ENCODE measurements around the gene SLC6A17.

SLC6A17 gene

DNA sequence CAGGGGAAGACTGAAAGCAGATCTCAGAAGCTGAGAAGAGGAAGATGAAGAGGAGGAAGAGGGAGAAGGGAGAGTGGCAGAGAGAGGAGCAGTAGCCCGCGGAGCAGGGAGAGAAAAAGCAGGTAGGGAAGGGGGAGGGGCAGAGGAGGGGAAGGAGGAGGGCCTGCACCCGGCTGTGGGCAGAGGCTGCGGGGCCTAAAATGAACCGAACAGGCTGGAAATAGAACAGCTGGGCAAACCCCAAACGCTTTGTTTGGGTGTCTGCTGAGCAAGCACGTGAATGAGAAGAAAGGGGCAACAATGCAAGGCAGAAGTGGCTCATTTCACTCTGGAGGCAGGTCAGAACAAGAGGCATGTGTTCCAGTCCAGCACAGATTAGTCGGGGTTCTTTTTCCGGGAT lies 93.3 kb downstream of the SLC6A17 start:
- no peak for DNase-seq

DNA sequence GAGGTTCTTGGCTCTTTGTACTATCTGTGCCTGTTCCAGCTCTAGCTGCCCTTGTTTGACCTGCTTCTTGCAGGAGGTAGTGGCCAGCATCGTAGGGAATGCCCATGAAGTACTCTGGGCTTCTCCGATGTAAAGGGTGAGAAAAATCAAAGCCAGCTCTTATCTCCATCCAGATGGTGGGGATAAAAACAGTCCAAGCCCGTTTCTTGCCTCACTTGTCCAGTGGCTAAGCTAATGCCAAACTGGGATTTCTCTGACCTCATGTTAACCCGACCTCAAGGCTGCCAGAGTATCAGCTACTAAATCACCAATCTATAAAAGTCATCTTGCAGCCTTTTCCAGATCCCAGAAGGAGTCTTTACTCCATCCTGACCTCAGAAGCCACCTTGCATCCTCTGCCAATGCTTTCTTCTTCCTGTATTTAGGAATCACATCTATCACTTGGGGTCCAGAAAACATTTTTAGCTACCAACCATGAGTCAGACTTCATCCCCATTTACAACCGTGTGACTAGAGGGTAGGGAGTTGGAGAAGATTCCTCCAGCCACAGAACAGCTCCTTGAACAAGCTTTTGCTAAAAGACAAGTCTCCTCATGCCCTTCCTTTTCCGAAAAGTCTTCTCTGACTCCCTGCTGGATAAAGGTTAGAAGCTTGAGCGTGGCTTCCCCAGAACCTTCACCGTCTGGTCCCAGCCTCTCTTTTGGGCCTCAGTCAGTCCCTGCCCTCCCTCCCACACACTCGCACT lies 95.8 kb downstream of the SLC6A17 start:
- no peak for DNase-seq

DNA sequence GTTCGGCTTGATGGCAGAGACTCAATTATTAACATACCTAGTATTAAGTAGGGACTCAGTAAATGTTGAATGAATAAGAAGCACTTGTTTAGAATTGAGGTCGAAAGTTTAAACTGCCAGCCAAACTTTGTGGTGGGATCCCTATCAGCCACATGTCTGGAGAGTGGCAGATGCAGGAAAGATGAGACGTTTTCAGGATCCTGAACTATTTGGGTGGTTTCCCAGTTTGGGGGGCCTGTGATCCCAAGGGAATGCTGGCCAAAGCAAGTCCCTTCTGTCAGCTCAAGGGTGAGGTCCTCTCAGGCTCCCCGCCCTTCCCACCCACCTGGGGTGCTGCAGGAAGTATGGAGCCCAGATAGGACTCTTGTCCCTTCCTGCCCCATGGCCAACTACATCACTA lies 98.5 kb downstream of the SLC6A17 start:
- DNase-seq: no peak

DNA sequence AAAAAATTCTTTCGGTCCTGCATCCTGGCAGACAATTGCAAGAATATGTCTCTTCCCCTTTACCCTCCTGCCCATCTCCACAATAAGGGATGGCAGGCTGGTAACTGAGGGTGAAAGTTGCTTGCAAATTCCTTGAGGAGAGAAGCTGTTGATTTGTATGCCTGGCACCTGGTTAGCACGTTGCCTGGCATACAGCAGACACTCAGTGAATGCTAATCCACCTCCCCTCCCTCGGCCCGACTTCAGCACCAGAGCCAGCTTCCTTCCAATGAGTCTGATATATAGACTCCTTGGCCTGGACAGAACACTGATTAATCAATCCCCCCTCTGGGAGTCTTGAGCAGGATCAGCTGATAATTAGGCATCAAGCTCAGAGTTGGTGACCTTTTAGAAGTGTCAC lies 99.0 kb downstream of the SLC6A17 start:
- DNase-seq: no peak

DNA sequence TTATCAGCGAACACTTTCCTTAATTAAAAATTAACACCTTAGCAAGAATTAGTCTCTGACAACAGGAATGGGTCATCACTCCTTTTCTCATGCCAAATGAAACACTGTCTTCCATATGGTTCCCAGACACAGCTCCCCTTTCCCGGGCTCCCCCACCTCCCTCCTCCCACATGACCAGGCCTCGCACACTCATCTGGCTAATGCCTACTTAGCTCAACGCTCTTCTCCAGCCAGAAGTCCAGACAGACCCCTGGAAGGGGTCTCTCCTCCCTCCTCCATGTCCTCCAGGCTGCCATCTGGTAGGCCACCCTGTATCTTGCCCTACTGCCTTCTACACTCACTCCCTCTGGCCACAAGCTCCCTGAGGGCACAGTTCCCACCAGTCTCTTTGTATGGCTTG lies 99.7 kb downstream of the SLC6A17 start:
- no peak for DNase-seq

DNA sequence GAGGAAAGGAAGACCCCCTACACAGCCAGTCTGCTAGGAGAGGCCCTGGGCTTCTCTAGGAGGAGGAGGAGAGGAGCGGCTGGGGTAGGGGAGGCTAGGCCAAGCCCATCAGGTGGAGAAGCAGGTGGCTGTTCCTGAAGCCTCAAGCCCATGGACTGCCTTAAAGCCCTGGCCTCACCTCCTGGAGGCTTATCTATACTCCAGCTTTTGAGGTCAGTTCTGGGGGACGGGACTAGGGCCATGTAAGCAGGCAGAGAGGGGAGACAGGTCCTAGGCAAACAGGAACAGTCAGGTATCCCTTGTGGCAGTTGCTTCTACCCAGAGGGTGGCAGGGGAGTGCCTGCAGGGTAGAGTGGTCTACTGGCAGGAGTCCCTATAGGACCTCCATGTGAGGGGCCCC lies 100.5 kb downstream of the SLC6A17 start:
- no peak for DNase-seq
